ENCODE measurements around the gene UVRAG.

UVRAG gene

DNA sequence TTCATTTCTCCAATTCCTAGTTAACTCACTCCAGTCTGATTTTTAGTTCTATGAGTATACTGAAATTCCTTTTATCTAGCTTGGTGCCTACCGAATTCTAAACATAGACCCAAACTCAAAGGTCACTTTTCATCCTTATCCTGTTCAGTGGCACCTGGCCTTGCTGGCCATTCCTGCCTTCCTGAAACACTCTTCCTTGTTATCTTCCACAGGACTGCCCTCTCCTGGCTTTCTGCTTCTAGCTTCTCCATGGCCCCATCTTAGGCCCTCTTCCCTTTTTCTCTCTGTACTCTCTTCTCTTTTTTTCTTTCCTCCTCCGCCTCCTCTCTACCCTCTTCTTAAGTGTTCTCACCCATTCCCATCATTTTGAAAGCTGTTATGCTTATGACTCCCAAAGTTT lies 304.0 kb downstream of the UVRAG start:
- no peak overlapping the region for H3K4me3 ChIP-seq (replicated peaks; ENCODE audit: insufficient read depth, low read length)
- TF ChIP-seq SPI1 (IDR thresholded peaks at IDR 0.05; ENCODE audit: borderline replicate concordance, low read depth), result peak; percentile 19; the same call in 1 of the 2 replicates
- TF ChIP-seq GABPA (IDR thresholded peaks at IDR 0.05; ENCODE audit: low read depth), result no peak
- no peak for DNase-seq (ENCODE audit: low read depth in 1 of 2, low spot score in 1 of 2)
- H3K27ac ChIP-seq (replicated peaks), result no peak overlapping the region
- no peaks in the 10 kb centered on the region for H3K27me3 ChIP-seq (ENCODE audit: insufficient read depth, poor library complexity, severe bottlenecking)

DNA sequence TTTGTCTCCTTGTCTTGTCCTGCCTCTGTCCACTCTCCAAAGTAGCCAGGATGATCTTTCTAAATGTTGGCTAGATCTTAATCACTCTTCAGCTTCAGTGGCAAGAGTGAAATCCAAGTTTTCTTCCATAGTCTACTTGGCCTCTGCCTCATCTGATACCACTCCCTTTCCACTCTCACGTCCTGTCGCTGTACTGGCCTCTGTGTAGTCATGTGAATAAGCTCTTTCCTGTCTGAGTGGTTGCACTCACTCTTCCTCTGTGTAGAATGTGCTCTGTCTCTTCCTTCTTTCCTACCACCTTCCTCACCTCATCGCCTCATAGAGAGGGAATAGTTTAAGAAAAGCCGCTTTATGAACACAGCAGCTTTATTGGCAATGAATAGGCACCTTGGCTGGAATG lies 304.8 kb downstream of the UVRAG start:
- DNase-seq (ENCODE audit: low read depth in 1 of 2, low spot score in 1 of 2), result no peak
- no peaks in the 10 kb centered on the region for H3K27me3 ChIP-seq (ENCODE audit: insufficient read depth, poor library complexity, severe bottlenecking)
- H3K4me3 ChIP-seq (replicated peaks; ENCODE audit: insufficient read depth, low read length), result no peak overlapping the region
- TF ChIP-seq, protein P1, sequence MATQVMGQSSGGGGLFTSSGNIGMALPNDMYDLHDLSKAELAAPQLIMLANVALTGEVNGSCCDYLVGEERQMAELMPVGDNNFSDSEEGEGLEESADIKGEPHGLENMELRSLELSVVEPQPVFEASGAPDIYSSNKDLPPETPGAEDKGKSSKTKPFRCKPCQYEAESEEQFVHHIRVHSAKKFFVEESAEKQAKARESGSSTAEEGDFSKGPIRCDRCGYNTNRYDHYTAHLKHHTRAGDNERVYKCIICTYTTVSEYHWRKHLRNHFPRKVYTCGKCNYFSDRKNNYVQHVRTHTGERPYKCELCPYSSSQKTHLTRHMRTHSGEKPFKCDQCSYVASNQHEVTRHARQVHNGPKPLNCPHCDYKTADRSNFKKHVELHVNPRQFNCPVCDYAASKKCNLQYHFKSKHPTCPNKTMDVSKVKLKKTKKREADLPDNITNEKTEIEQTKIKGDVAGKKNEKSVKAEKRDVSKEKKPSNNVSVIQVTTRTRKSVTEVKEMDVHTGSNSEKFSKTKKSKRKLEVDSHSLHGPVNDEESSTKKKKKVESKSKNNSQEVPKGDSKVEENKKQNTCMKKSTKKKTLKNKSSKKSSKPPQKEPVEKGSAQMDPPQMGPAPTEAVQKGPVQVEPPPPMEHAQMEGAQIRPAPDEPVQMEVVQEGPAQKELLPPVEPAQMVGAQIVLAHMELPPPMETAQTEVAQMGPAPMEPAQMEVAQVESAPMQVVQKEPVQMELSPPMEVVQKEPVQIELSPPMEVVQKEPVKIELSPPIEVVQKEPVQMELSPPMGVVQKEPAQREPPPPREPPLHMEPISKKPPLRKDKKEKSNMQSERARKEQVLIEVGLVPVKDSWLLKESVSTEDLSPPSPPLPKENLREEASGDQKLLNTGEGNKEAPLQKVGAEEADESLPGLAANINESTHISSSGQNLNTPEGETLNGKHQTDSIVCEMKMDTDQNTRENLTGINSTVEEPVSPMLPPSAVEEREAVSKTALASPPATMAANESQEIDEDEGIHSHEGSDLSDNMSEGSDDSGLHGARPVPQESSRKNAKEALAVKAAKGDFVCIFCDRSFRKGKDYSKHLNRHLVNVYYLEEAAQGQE (IDR thresholded peaks at IDR 0.05; ENCODE audit: insufficient replicate concordance, low read depth), result no peak
- TF ChIP-seq, protein P2, sequence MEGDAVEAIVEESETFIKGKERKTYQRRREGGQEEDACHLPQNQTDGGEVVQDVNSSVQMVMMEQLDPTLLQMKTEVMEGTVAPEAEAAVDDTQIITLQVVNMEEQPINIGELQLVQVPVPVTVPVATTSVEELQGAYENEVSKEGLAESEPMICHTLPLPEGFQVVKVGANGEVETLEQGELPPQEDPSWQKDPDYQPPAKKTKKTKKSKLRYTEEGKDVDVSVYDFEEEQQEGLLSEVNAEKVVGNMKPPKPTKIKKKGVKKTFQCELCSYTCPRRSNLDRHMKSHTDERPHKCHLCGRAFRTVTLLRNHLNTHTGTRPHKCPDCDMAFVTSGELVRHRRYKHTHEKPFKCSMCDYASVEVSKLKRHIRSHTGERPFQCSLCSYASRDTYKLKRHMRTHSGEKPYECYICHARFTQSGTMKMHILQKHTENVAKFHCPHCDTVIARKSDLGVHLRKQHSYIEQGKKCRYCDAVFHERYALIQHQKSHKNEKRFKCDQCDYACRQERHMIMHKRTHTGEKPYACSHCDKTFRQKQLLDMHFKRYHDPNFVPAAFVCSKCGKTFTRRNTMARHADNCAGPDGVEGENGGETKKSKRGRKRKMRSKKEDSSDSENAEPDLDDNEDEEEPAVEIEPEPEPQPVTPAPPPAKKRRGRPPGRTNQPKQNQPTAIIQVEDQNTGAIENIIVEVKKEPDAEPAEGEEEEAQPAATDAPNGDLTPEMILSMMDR (IDR thresholded peaks at IDR 0.05; ENCODE audit: insufficient read depth, low read length), result no peak
- TF ChIP-seq SPI1 (IDR thresholded peaks at IDR 0.05; ENCODE audit: borderline replicate concordance, low read depth) (no peak), POLR2AphosphoS5 (IDR thresholded peaks at IDR 0.05; ENCODE audit: low read depth) (no peak), GABPA (IDR thresholded peaks at IDR 0.05; ENCODE audit: low read depth) (no peak)
- no peak overlapping the region for H3K27ac ChIP-seq (replicated peaks)

DNA sequence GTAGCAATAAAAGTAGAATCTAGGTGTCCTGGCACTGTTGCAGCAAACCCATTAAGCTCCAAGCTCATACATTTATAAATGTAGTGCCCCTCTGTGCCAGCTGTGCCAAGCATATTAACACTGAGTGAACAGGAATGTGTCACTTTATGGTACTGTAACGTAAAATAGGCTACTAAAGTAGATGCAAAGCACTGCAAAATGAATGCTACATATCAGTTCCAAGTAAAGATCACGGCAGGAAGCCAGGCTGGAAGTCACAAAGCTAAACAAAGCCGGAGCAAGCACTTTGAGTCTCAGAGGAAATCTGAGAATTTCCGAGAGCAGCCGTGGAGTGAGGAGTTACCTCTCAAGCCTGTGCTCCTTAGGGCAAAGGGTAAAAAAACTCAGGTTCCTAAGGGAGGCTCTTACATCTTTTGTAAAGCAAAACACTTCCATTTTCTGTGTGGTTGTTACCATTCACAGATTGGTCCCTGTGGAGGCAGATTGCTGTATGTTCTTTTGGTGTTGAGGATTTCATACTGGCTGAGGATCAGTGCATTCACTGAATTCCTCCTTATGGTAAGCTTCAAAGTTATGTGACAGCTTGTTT lies 305.6 kb downstream of the UVRAG start:
- Histone ChIP-seq H3K4me3 (replicated peaks; ENCODE audit: insufficient read depth, low read length) (no peak overlapping the region), H3K27ac (replicated peaks) (no peak overlapping the region), H3K27me3 (ENCODE audit: insufficient read depth, poor library complexity, severe bottlenecking) (no peaks in the 10 kb centered on the region)
- TF ChIP-seq, protein P2 (IDR thresholded peaks at IDR 0.05; ENCODE audit: insufficient read depth, low read length), result no peak
- TF ChIP-seq SPI1 (IDR thresholded peaks at IDR 0.05; ENCODE audit: borderline replicate concordance, low read depth) (no peak), POLR2AphosphoS5 (IDR thresholded peaks at IDR 0.05; ENCODE audit: low read depth) (no peak), GABPA (IDR thresholded peaks at IDR 0.05; ENCODE audit: low read depth) (no peak)
- TF ChIP-seq, protein P1 (IDR thresholded peaks at IDR 0.05; ENCODE audit: insufficient replicate concordance, low read depth), result no peak
- DNase-seq (ENCODE audit: low read depth in 1 of 2, low spot score in 1 of 2), result no peak

DNA sequence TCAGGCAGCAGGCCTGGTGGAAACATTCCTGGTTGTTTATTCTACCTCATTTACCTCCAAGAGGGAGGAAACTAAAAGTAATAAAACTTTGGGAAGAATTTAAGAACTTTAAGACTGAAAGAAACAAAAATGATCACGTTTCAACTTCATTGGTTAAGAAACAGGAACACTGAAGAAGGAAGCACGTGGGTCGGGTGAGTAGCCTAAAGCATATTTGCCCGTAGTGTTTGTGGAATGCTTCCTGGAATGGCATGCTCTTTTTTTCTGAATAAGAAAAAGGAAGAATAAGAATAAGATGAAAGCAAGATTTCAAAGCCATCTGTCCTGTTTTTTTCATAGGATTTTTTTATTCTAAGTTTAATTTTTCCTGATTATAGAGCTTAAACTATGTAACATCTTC lies 308.2 kb downstream of the UVRAG start:
- H3K27ac ChIP-seq (replicated peaks), result no peak overlapping the region
- no peaks in the 10 kb centered on the region for H3K27me3 ChIP-seq (ENCODE audit: insufficient read depth, poor library complexity, severe bottlenecking)
- H3K4me3 ChIP-seq (replicated peaks; ENCODE audit: insufficient read depth, low read length), result no peak overlapping the region
- peak in 1 of 2 experiments; percentile 2 for DNase-seq (ENCODE audit: low read depth in 1 of 2, low spot score in 1 of 2)
- no peak for TF ChIP-seq GABPA (IDR thresholded peaks at IDR 0.05; ENCODE audit: low read depth)
- TF ChIP-seq SPI1 (IDR thresholded peaks at IDR 0.05; ENCODE audit: borderline replicate concordance, low read depth), result peak; percentile 52; the same call in 1 of the 2 replicates

Measured in HL-60 (cell line).